Activated CD4-positive, alpha-beta T cell treated with anti-CD3 and anti-CD28 coated beads, Interleukin-2, amount 10 ng/mL, durations not matched to agents 7 days and 5 days (primary cell): Measurements from ENCODE around the gene PLCB2. TPM values are rescaled to one million over a fixed set of nuclear protein-coding genes. Genes with fewer than 3 reads are reported as not detected.

ENCODE experiments used
- CTCF ChIA-PET: fragments of 350-600 bp; sonication (Branson Sonifier 250); formaldehyde crosslinking; loops from one replicate; lab custom pipeline; 2021; ENCODE audit warnings: antibody characterized with exemption; lab: Charles Lee
- POLR2A ChIA-PET: fragments of 350-600 bp; sonication (Branson Sonifier 250); formaldehyde crosslinking; loops from one replicate; lab custom pipeline; 2021; ENCODE audit warnings: antibody characterized with exemption; lab: Charles Lee
- DNase-seq: peaks from one replicate; pipeline ENCODE4 v3.0.0-alpha.2; 2020
- H3K27ac Mint-ChIP-seq: one replicate; pipeline ENCODE4 v1.8.0; 2021; ENCODE audit warnings: mild to moderate bottlenecking, moderate library complexity, mixed read lengths
- H3K27me3 Mint-ChIP-seq: one replicate; pipeline ENCODE4 v1.8.0; 2021; ENCODE audit warnings: mixed read lengths
- H3K36me3 Mint-ChIP-seq: one replicate; pipeline ENCODE4 v1.8.0; 2021; ENCODE audit warnings: low read depth, mixed read lengths
- H3K4me1 Mint-ChIP-seq: one replicate; pipeline ENCODE4 v1.8.0; 2021; ENCODE audit warnings: mixed read lengths
- H3K4me3 Mint-ChIP-seq: one replicate; pipeline ENCODE4 v1.8.0; 2021; ENCODE audit warnings: mild to moderate bottlenecking, moderate library complexity, mixed read lengths
- H3K9me3 Mint-ChIP-seq: one replicate; pipeline ENCODE4 v1.8.0; 2021; ENCODE audit warnings: mixed read lengths
- total RNA-seq, 2 experiments: library from RNA; stranded (reverse); gene quantifications; one replicate each; pipeline ENCODE4 v1.2.3, GENCODE V29; 2021

The PLCB2 gene
- total RNA-seq = 100 to 1,000 TPM; 195 to 196 TPM

- POLR2A ChIA-PET = interaction anchor here (0.6 to 1.4 kb wide), 4 partner anchors 14 to 123 kb away, joined by 3 to 7 read pairs (median 4); no protein-coding TSS in a partner anchor
Measured at GRCh38 chr15:40307421-40308211, at the start of gene PLCB2. Gene PLCB2, minus strand, starts transcription at chr15:40307935. Its CDS starts 263 bp downstream, at chr15:40307672.

DNA sequence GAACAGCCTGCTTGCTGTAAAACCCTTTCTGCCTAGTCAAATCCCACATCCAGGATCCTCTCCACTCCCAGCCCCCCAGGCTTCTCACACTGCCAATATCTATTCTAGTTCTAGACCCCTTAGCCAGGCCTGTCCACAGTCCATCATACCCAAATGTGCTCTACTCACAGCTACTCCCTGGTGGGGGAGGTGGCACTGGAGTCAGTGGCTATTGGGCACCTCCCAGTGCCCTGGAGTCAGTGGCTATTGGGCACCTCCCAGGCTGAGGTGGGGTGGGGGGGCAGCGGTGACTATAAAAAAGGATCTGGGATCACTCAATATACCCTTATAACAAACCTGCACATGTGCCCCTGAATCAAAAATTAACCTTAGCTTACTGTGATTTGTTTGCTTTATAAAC lies 49.5 kb upstream of the PLCB2 start:
- Mint-ChIP-seq H3K4me1 (peaks cover 11% of the 10 kb centered on the region), H3K4me3 (peak overlapping the region; percentile 42), H3K27me3 (peaks cover 20% of the 10 kb centered on the region), H3K9me3 (no peaks in the 10 kb centered on the region), H3K36me3 (no peaks in the 10 kb centered on the region), H3K27ac (no peak overlapping the region)
- POLR2A ChIA-PET = no interaction called here
- CTCF ChIA-PET = interaction anchor here (0.8 to 3.6 kb wide), 9 partner anchors 10 to 65 kb away, joined by 3 to 42 read pairs (median 3); partner anchors contain the start of gene INAFM2
- DNase-seq = no peak

More at GRCh38 chr15:40307421-40308211, at the start of gene PLCB2:
- CTCF ChIA-PET = interaction anchor here (0.6 to 9.5 kb wide), 22 partner anchors 12 to 1988 kb away, joined by 3 to 93 read pairs (median 6); partner anchors contain the start of genes ANKRD63 and INAFM2
- Mint-ChIP-seq H3K4me3 (peak within 1 kb of the TSS; percentile 99), H3K9me3 (no peaks in the 10 kb centered on the region), H3K36me3 (peaks cover 22% of the 10 kb centered on the region), H3K4me1 (peaks cover 42% of the 10 kb centered on the region), H3K27ac (peak within 1 kb of the TSS; percentile 98), H3K27me3 (peaks cover 7% of the 10 kb centered on the region)
- DNase-seq = peak; percentile 79

- Mint-ChIP-seq H3K27ac (no peak overlapping the region), H3K9me3 (no peaks in the 10 kb centered on the region), H3K4me3 (no peak overlapping the region), H3K36me3 (no peaks in the 10 kb centered on the region), H3K4me1 (peaks cover 11% of the 10 kb centered on the region), H3K27me3 (peaks cover 20% of the 10 kb centered on the region)
- no peak for DNase-seq
- POLR2A ChIA-PET = no interaction called here
- CTCF ChIA-PET = interaction anchor here (0.5 to 3.6 kb wide), 9 partner anchors 11 to 79 kb away, joined by 3 to 42 read pairs (median 4); partner anchors contain the start of gene KNSTRN
Measured at GRCh38 chr15:40355976-40356585, 48.3 kb upstream of the PLCB2 start.

DNA sequence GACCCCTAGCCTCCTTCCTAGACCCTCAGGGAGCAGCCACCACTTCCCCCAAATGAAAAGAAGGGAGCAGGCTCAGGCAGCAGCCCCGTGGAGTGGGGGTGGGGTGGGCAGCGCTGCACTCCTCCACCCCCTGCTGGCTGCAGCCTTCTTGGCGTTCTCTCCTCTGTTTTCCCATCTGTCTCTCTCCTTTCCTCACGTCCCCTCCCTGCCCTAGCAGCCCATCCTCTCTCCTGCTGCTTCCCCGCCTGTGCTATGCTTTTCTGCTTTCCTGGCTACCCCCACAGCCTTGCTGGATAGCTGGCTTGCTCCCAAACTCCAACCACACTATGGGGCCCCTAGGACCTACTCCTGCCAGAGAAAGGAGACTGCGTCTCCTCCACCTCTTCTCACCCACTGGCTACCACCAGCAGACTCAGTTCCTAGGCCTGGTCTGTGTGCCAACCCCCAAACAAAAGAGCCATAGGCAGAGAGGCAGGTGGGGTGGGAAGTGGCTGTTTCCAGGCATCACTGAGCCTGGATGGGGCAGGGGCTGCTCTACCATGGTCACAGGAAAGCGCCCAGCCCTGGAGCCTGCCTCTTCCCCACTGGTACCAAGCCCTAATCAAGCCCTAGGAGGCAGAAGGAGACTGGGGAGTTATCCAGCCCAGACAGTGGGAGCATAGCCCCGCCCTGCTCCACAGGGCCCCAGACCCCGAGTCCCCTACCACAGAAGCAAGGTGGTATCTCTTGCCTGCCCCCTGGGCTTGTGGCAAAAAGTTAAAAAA lies 46.9 kb upstream of the PLCB2 start:
- CTCF ChIA-PET = interaction anchor here (0.7 to 3.6 kb wide), 6 partner anchors 8 to 250 kb away, joined by 3 to 42 read pairs (median 4); partner anchors contain the start of gene KNSTRN
- H3K4me1 Mint-ChIP-seq = peaks cover 11% of the 10 kb centered on the region
- POLR2A ChIA-PET = no interaction called here
- no peaks in the 10 kb centered on the region for H3K36me3 Mint-ChIP-seq
- no peaks in the 10 kb centered on the region for H3K9me3 Mint-ChIP-seq
- DNase-seq = no peak
- H3K27me3 Mint-ChIP-seq = peaks cover 20% of the 10 kb centered on the region
- H3K4me3 Mint-ChIP-seq = no peak overlapping the region
- H3K27ac Mint-ChIP-seq = no peak overlapping the region

DNA sequence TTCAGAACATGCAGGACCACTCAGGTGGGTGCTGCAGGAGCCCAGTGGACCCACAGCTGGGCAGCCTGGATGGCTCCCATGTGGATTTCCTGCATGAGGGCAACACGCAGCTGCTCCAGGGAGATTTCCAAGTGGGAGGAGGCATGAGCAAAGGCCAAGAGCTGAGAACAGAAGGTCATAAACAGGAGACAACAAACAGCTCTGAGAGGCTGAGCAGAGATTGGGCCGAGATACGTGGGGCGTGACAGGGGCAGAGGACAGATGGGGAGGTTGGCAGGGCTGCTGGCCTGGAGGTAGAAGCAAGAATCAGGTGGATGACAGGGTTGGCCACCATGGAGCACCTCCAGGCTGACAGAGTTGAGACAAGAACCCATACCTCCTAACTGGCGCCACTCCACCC lies 46.0 kb upstream of the PLCB2 start:
- ChIA-PET POLR2A (no interaction called here), CTCF (interaction anchor here (1.0 to 3.3 kb wide), 5 partner anchors 9 to 78 kb away, joined by 3 to 10 read pairs (median 4); no protein-coding TSS in a partner anchor)
- Mint-ChIP-seq H3K9me3 (no peaks in the 10 kb centered on the region), H3K27ac (no peak overlapping the region), H3K4me3 (no peak overlapping the region), H3K27me3 (peaks cover 20% of the 10 kb centered on the region), H3K4me1 (peaks cover 4% of the 10 kb centered on the region), H3K36me3 (no peaks in the 10 kb centered on the region)
- DNase-seq = no peak

GRCh38 chr15:40352281-40352901 lies 44.7 kb upstream of the PLCB2 start:
- Mint-ChIP-seq H3K36me3 (no peaks in the 10 kb centered on the region), H3K4me3 (no peak overlapping the region), H3K27me3 (peaks cover 20% of the 10 kb centered on the region), H3K27ac (no peak overlapping the region), H3K9me3 (no peaks in the 10 kb centered on the region), H3K4me1 (no peaks in the 10 kb centered on the region)
- CTCF ChIA-PET = interaction anchor here (0.7 to 3.3 kb wide), 7 partner anchors 9 to 154 kb away, joined by 3 to 12 read pairs (median 4); no protein-coding TSS in a partner anchor
- POLR2A ChIA-PET = no interaction called here
- DNase-seq = no peak

- Mint-ChIP-seq H3K27me3 (peaks cover 3% of the 10 kb centered on the region), H3K36me3 (no peaks in the 10 kb centered on the region), H3K4me1 (no peaks in the 10 kb centered on the region), H3K4me3 (no peak overlapping the region), H3K9me3 (no peaks in the 10 kb centered on the region), H3K27ac (no peak overlapping the region)
- POLR2A ChIA-PET = no interaction called here
- CTCF ChIA-PET = interaction anchor here (0.8 to 4.5 kb wide), 6 partner anchors 11 to 73 kb away, joined by 3 to 11 read pairs (median 4); partner anchors contain the start of gene IVD
- DNase-seq = no peak
Measured at GRCh38 chr15:40349163-40349562, 41.4 kb upstream of the PLCB2 start.

DNA sequence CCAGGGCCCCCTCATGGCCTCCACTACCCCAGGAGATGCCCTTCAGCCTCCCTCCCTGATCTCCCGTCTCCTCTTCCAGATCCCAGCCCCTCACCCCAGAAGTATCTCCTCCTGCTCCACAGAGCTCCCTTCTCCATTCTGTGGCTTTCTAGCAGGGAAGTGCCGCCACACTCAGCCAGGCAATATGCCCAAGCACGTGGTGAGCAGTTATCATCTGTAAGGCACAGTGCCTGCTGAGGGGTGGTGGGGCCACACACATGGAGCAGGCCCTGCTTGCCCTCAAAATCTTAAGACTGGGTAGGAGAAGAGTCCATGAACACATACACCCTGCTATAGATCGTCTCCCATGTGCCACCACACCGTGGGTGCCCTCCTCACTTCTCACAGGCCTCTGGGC lies 40.7 kb upstream of the PLCB2 start:
- no peak overlapping the region for H3K4me3 Mint-ChIP-seq
- no peak overlapping the region for H3K27ac Mint-ChIP-seq
- CTCF ChIA-PET = interaction anchor here (0.6 to 4.5 kb wide), 6 partner anchors 15 to 224 kb away, joined by 3 to 11 read pairs (median 4); no protein-coding TSS in a partner anchor
- DNase-seq = no peak
- POLR2A ChIA-PET = no interaction called here
- H3K27me3 Mint-ChIP-seq = no peaks in the 10 kb centered on the region
- H3K4me1 Mint-ChIP-seq = no peaks in the 10 kb centered on the region
- H3K9me3 Mint-ChIP-seq = no peaks in the 10 kb centered on the region
- H3K36me3 Mint-ChIP-seq = no peaks in the 10 kb centered on the region

DNA sequence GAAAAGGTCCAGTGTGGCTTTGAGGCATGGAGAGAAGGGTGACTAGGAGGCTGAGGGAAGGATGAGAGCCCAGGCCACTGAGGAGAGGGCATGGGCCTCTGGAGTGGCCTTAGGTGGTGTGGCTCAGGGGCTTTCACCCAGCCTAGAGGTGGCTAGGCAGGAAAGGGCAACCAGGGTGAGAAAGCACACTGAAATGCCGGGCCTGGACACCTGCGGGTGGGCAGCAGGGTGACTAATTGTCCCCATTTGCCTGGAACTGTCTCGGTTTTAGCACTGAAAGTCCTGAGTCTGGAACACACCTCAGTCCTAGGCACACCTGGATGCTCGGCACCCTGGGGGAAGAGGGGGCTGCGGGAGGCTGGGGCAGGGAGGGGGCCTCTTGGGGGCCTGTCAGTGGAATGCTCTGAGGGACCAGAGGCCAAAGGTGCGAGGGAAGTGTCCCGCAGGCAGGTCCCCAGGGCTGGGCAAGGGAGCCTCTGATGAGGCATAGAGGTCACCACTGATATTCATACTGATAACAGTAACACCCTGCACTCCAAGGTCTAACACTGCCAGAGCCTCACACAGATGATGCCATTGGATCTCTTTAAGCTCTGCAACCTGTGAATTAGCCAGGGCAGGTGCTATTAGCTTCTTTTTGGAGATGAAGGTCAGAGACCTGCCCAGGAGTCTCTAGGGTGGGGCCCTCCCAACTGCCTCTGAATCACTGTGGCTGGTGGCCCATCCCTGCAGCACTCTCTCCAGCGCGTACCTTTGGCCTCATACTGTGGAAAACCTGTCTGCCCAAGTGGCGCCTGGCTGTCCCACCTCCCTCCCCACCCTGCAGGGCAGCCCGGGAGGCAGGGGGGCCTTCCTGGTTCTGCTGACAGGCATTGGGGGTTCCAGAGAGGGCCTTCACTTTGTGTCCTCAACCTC lies 40.1 kb upstream of the PLCB2 start:
- ChIA-PET POLR2A (no interaction called here), CTCF (interaction anchor here (0.6 to 4.5 kb wide), 5 partner anchors 14 to 225 kb away, joined by 3 to 11 read pairs (median 4); no protein-coding TSS in a partner anchor)
- H3K4me1 Mint-ChIP-seq = no peaks in the 10 kb centered on the region
- no peak overlapping the region for H3K4me3 Mint-ChIP-seq
- H3K27ac Mint-ChIP-seq = no peak overlapping the region
- no peaks in the 10 kb centered on the region for H3K36me3 Mint-ChIP-seq
- H3K9me3 Mint-ChIP-seq = no peaks in the 10 kb centered on the region
- no peaks in the 10 kb centered on the region for H3K27me3 Mint-ChIP-seq
- DNase-seq = no peak

GRCh38 chr15:40346579-40347558 lies 39.1 kb upstream of the PLCB2 start:
- Mint-ChIP-seq H3K9me3 (no peaks in the 10 kb centered on the region), H3K4me3 (no peak overlapping the region), H3K27me3 (no peaks in the 10 kb centered on the region), H3K27ac (no peak overlapping the region), H3K36me3 (no peaks in the 10 kb centered on the region), H3K4me1 (no peaks in the 10 kb centered on the region)
- ChIA-PET POLR2A (no interaction called here), CTCF (interaction anchor here (0.6 to 4.5 kb wide), 5 partner anchors 8 to 75 kb away, joined by 3 to 11 read pairs (median 4); no protein-coding TSS in a partner anchor)
- DNase-seq = no peak
